ENCODE data around the gene SLC25A25. TPM values are rescaled to one million over a fixed set of nuclear protein-coding genes. Genes with fewer than 3 reads are reported as not detected.

The SLC25A25 gene
- total RNA-seq, 4 donors from 2014 or later: 15.8 to 37.9 (median 24.1) TPM

GRCh38 chr9:128105538-128106175, 37.6 kb downstream of the SLC25A25 start:
- H3K27ac ChIP-seq: no peak overlapping the region

GRCh38 chr9:128106181-128106939, 38.3 kb downstream of the SLC25A25 start:
- no peak for DNase-seq
- Histone ChIP-seq H3K4me3 (no peak overlapping the region), H3K36me3 (peaks cover 32 to 85% (median 67%) of the 10 kb centered on the region in 3 donors), H3K9me3 (no peaks in the 10 kb centered on the region), H3K4me1 (peaks cover 0 to 37% (median 0%) of the 10 kb centered on the region in 3 donors), H3K27me3 (no peaks in the 10 kb centered on the region), H3K27ac (no peak overlapping the region)
- 91 to 95% methylated on average over 8 to 15 of the region's 23 CpGs for WGBS, 2 donors
- TF ChIP-seq CTCF (IDR thresholded peaks at IDR 0.05) (no peak), POLR2A (IDR thresholded peaks at IDR 0.05) (no peak)
- intact Hi-C loops (cut with DNase I): loop anchor here (10.0 kb wide), 1 partner anchor 162 kb away; no protein-coding TSS in a partner anchor

More at GRCh38 chr9:128105538-128106175, 37.6 kb downstream of the SLC25A25 start:
- H3K36me3 ChIP-seq: peaks cover 32 to 92% (median 74%) of the 10 kb centered on the region in 3 donors
- H3K27me3 ChIP-seq: no peaks in the 10 kb centered on the region
- H3K4me1 ChIP-seq: peaks cover 3 to 44% (median 5%) of the 10 kb centered on the region in 3 donors
- no peak overlapping the region for H3K4me3 ChIP-seq
- H3K9me3 ChIP-seq: no peaks in the 10 kb centered on the region
- no peak for TF ChIP-seq POLR2A (IDR thresholded peaks at IDR 0.05)
- TF ChIP-seq CTCF (IDR thresholded peaks at IDR 0.05): no peak
- 94 to 100% methylated on average over 4 to 8 of the region's 21 CpGs for WGBS, 2 donors
- intact Hi-C loops (cut with DNase I): loop anchor here (10.0 kb wide), 1 partner anchor 161 kb away; no protein-coding TSS in a partner anchor
- DNase-seq: no peak

GRCh38 chr9:128106940-128107467, 39.0 kb downstream of the SLC25A25 start:
- intact Hi-C loops (cut with DNase I): loop anchor here (10.0 kb wide), 1 partner anchor 162 kb away; no protein-coding TSS in a partner anchor
- peaks cover 32 to 78% (median 60%) of the 10 kb centered on the region in 3 donors for H3K36me3 ChIP-seq
- WGBS, 2 donors: no CpG with 5 or more reads among the region's 23 CpGs
- no peaks in the 10 kb centered on the region for H3K27me3 ChIP-seq
- H3K4me1 ChIP-seq: peaks cover 0 to 30% (median 0%) of the 10 kb centered on the region in 3 donors
- H3K9me3 ChIP-seq: no peaks in the 10 kb centered on the region
- H3K27ac ChIP-seq: no peak overlapping the region
- no peak for DNase-seq
- H3K4me3 ChIP-seq: no peak overlapping the region
- TF ChIP-seq CTCF (IDR thresholded peaks at IDR 0.05): no peak
- no peak for TF ChIP-seq POLR2A (IDR thresholded peaks at IDR 0.05)

- Histone ChIP-seq H3K9me3 (no peaks in the 10 kb centered on the region), H3K27ac (peak overlapping the region in 1 of 4 donors; percentile 38), H3K27me3 (no peaks in the 10 kb centered on the region), H3K4me1 (peaks cover 0 to 25% (median 0%) of the 10 kb centered on the region in 3 donors), H3K36me3 (peaks cover 27 to 76% (median 54%) of the 10 kb centered on the region in 3 donors), H3K4me3 (no peak overlapping the region)
- intact Hi-C loops (cut with DNase I): loop anchor here (10.0 kb wide), 1 partner anchor 163 kb away; no protein-coding TSS in a partner anchor
- 79 to 93% methylated on average over 2 to 9 of the region's 18 CpGs for WGBS, 2 donors
- DNase-seq: no peak
- TF ChIP-seq CTCF (IDR thresholded peaks at IDR 0.05) (no peak), POLR2A (IDR thresholded peaks at IDR 0.05) (no peak)
These were observed 39.6 kb downstream of the SLC25A25 start for GRCh38 chr9:128107468-128108268.

Measured in esophagus squamous epithelium (tissue), 5 donors.